HG03135 (cell line): ENCODE measurements around the gene PDE1C.
"Not testable (repeated sequence)": the region's sequence is repeated elsewhere in the genome, so short reads cannot be mapped to it uniquely, and the experiment has no call there.

Source experiments
- ATAC-seq: cut with Tn5 transposase; IDR thresholded peaks from one replicate; pipeline ENCODE4 v1.9.1; 2021; ENCODE audit warnings: mild to moderate bottlenecking, moderate library complexity; ENCODE audit not compliant: unreplicated experiment

PDE1C gene

GRCh38 chr7:32045228-32045627 is 25.0 kb downstream of the PDE1C start:
- no peak for ATAC-seq

GRCh38 chr7:32044739-32045138 is 25.5 kb downstream of the PDE1C start:
- no peak for ATAC-seq

GRCh38 chr7:32043688-32044087 is 26.5 kb downstream of the PDE1C start:
- ATAC-seq, result no peak

- ATAC-seq, result no peak
These were observed 27.3 kb downstream of the PDE1C start for GRCh38 chr7:32042900-32043299.

- no peak for ATAC-seq
These were observed 31.0 kb downstream of the PDE1C start for GRCh38 chr7:32039000-32039756.

- ATAC-seq, result peak; percentile 71
These were observed 32.5 kb downstream of the PDE1C start for GRCh38 chr7:32037650-32038198.

- ATAC-seq, result no peak
These were observed 33.6 kb downstream of the PDE1C start for GRCh38 chr7:32036557-32036956.

- ATAC-seq, result no peak
These were observed 36.2 kb downstream of the PDE1C start for GRCh38 chr7:32034052-32034451.

GRCh38 chr7:32033006-32033405 is 37.2 kb downstream of the PDE1C start:
- no peak for ATAC-seq

GRCh38 chr7:32032211-32032610 is 38.0 kb downstream of the PDE1C start:
- ATAC-seq, result no peak

GRCh38 chr7:32030904-32031692 is 39.1 kb downstream of the PDE1C start:
- ATAC-seq, result no peak

GRCh38 chr7:32026083-32026425 is 44.2 kb downstream of the PDE1C start:
- ATAC-seq, result no peak

- no peak for ATAC-seq
These were observed 44.7 kb downstream of the PDE1C start for GRCh38 chr7:32025381-32026082.

- ATAC-seq, result no peak
These were observed 46.8 kb downstream of the PDE1C start for GRCh38 chr7:32023376-32023775.

GRCh38 chr7:32022966-32023365 is 47.2 kb downstream of the PDE1C start:
- ATAC-seq, result no peak

GRCh38 chr7:32020551-32021159 is 49.6 kb downstream of the PDE1C start:
- ATAC-seq, result no peak

- ATAC-seq, result no peak
These were observed 51.2 kb downstream of the PDE1C start for GRCh38 chr7:32018845-32019578.

GRCh38 chr7:32015133-32015532 is 55.1 kb downstream of the PDE1C start:
- no peak for ATAC-seq

GRCh38 chr7:32013471-32013870 is 56.7 kb downstream of the PDE1C start:
- ATAC-seq, result not testable (repeated sequence)

GRCh38 chr7:32005577-32005976 is 64.6 kb downstream of the PDE1C start:
- no peak for ATAC-seq
